ENCODE measurements around the gene LYPD1. TPM values are rescaled to one million over a fixed set of nuclear protein-coding genes. Genes with fewer than 3 reads are reported as not detected.

Gene LYPD1
- total and polyA plus RNA-seq, 9 of the 15 experiments (the other 6 are each of a cell fraction or from before 2014, with no cell fraction given): not detected

DNA sequence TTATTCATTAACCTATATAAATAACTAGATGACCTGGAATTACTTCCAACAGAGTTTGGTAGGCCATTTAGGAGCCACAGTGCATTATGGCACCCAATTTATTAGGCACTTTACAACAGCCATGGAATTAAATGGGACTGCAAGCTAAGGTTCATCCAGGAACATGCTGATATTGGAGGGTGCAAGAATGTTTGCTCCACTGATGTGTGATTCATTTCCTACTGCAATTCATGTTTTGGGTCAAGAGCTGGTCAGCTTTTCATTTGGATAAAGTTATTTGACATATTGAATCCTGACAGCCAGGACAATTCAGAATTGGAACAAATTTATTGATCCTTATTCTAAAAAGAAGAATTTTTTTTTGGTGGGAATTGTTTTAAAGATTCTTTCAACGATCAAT, 11.8 kb upstream of the LYPD1 start:
- no TSS peak for BruUV-seq (replicated peaks)
- TF ChIP-seq ZBTB1 (CRISPR knock-in tag; IDR thresholded peaks at IDR 0.05; ENCODE audit: borderline replicate concordance, low read depth) (no peak), GABPA (tag; conservative IDR thresholded peaks at IDR 0.05; ENCODE audit: low read depth) (no peak), E2F3 (CRISPR knock-in tag; IDR thresholded peaks at IDR 0.05) (no peak), SMAD4 (CRISPR knock-in tag; conservative IDR thresholded peaks at IDR 0.05) (no peak), POLR2A (conservative IDR thresholded peaks at IDR 0.05) (no peak), BRD9 (IDR thresholded peaks at IDR 0.05; ENCODE audit: low read depth, partially characterized antibody) (no peak), ZNF780A (CRISPR knock-in tag; IDR thresholded peaks at IDR 0.05) (no peak), ZBTB8A (IDR thresholded peaks at IDR 0.05; ENCODE audit: partially characterized antibody) (no peak), ZEB2 (IDR thresholded peaks at IDR 0.05) (no peak), FUS (optimal IDR thresholded peaks at IDR 0.05; ENCODE audit: low read depth, low read length) (no peak), PCBP1 (IDR thresholded peaks at IDR 0.05; ENCODE audit: low read depth, low read length, poor library complexity, severe bottlenecking) (no peak), RBM39 (optimal IDR thresholded peaks at IDR 0.05; ENCODE audit: low read depth, low read length) (no peak), CREM (IDR thresholded peaks at IDR 0.05; ENCODE audit: low read depth) (no peak), ZNF274 (IDR thresholded peaks at IDR 0.05; ENCODE audit: borderline replicate concordance, low read depth, low read length) (no peak), RNF2 (IDR thresholded peaks at IDR 0.05) (no peak), RFX1 (IDR thresholded peaks at IDR 0.05) (no peak), SMAD1 (IDR thresholded peaks at IDR 0.05; ENCODE audit: low read depth, low read length, partially characterized antibody) (no peak), TRIM24 (IDR thresholded peaks at IDR 0.05) (no peak)
- TF ChIP-seq, protein P1, sequence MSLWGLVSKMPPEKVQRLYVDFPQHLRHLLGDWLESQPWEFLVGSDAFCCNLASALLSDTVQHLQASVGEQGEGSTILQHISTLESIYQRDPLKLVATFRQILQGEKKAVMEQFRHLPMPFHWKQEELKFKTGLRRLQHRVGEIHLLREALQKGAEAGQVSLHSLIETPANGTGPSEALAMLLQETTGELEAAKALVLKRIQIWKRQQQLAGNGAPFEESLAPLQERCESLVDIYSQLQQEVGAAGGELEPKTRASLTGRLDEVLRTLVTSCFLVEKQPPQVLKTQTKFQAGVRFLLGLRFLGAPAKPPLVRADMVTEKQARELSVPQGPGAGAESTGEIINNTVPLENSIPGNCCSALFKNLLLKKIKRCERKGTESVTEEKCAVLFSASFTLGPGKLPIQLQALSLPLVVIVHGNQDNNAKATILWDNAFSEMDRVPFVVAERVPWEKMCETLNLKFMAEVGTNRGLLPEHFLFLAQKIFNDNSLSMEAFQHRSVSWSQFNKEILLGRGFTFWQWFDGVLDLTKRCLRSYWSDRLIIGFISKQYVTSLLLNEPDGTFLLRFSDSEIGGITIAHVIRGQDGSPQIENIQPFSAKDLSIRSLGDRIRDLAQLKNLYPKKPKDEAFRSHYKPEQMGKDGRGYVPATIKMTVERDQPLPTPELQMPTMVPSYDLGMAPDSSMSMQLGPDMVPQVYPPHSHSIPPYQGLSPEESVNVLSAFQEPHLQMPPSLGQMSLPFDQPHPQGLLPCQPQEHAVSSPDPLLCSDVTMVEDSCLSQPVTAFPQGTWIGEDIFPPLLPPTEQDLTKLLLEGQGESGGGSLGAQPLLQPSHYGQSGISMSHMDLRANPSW (CRISPR knock-in tag; IDR thresholded peaks at IDR 0.05): no peak
- TF ChIP-seq, protein P2, sequence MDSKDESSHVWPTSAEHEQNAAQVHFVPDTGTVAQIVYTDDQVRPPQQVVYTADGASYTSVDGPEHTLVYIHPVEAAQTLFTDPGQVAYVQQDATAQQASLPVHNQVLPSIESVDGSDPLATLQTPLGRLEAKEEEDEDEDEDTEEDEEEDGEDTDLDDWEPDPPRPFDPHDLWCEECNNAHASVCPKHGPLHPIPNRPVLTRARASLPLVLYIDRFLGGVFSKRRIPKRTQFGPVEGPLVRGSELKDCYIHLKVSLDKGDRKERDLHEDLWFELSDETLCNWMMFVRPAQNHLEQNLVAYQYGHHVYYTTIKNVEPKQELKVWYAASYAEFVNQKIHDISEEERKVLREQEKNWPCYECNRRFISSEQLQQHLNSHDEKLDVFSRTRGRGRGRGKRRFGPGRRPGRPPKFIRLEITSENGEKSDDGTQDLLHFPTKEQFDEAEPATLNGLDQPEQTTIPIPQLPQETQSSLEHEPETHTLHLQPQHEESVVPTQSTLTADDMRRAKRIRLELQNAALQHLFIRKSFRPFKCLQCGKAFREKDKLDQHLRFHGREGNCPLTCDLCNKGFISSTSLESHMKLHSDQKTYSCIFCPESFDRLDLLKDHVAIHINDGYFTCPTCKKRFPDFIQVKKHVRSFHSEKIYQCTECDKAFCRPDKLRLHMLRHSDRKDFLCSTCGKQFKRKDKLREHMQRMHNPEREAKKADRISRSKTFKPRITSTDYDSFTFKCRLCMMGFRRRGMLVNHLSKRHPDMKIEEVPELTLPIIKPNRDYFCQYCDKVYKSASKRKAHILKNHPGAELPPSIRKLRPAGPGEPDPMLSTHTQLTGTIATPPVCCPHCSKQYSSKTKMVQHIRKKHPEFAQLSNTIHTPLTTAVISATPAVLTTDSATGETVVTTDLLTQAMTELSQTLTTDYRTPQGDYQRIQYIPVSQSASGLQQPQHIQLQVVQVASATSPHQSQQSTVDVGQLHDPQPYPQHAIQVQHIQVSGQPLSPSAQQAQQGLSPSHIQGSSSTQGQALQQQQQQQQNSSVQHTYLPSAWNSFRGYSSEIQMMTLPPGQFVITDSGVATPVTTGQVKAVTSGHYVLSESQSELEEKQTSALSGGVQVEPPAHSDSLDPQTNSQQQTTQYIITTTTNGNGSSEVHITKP (IDR thresholded peaks at IDR 0.05; ENCODE audit: partially characterized antibody): no peak
- ATAC-seq (no peak), DNase-seq (ENCODE audit: extremely low read depth in 1 of 4, low spot score in 3 of 4) (no peak), FAIRE-seq (no peak)
- H2AFZ ChIP-seq (ENCODE audit: low read depth, low read length): no peak overlapping the region
- 0% methylated on average over 1 of the region's 1 CpG for WGBS (ENCODE audit: insufficient coverage, low coverage, missing lambda C conversion rate)
- no peak overlapping the region for H3K4me2 ChIP-seq (ENCODE audit: insufficient read depth, low read length)
- H3K9me1 ChIP-seq (ENCODE audit: control insufficient read depth, insufficient read depth, low read length): no peaks in the 10 kb centered on the region
- no peaks in the 10 kb centered on the region for H3K9me3 ChIP-seq (replicated peaks; ENCODE audit: control insufficient read depth, insufficient read depth, low read depth, low read length)
- CTCF ChIA-PET (ENCODE audit: low intra/inter-chr PET ratio): no interaction called here
- in situ Hi-C loops (cut with MboI): no loop called here
- no peaks in the 10 kb centered on the region for H3K27me3 ChIP-seq (ENCODE audit: control insufficient read depth in 2 of 2, insufficient read depth in 2 of 2, low read length in 2 of 2)
- no peak overlapping the region for H3K9ac ChIP-seq (ENCODE audit: insufficient read depth in 1 of 2, low read depth in 2 of 2, low read length in 2 of 2)
- no peaks in the 10 kb centered on the region for H3K36me3 ChIP-seq (ENCODE audit: control insufficient read depth, insufficient read depth, low read length)
- H3K4me1 ChIP-seq (replicated peaks in 1 of 2; ENCODE audit: control insufficient read depth in 2 of 2, insufficient read depth in 2 of 2, low read length in 2 of 2): no peaks in the 10 kb centered on the region
- H4K20me1 ChIP-seq (replicated peaks; ENCODE audit: control insufficient read depth, insufficient read depth, low read length): no peaks in the 10 kb centered on the region; the same call in 1 of the 2 replicates
- POLR2A ChIA-PET: no interaction called here
- H3K27ac ChIP-seq (ENCODE audit: extremely low read depth, low read depth, low read length): no peak overlapping the region
- intact Hi-C loops (cut with micrococcal nuclease): no loop called here
- no peak overlapping the region for H3K4me3 ChIP-seq
- no peaks in the 10 kb centered on the region for H3K79me2 ChIP-seq (ENCODE audit: control insufficient read depth, insufficient read depth, low read length)
